Measurements from ENCODE around the gene DNAJB11.

- TF ChIP-seq CTCF (IDR thresholded peaks at IDR 0.05; ENCODE audit: low read depth, low read length, poor library complexity, severe bottlenecking) (no peak), EZH2phosphoT487 (IDR thresholded peaks at IDR 0.05; ENCODE audit: borderline replicate concordance, low read length) (no peak)
These were observed 32.6 kb downstream of the DNAJB11 start for GRCh38 chr3:186603159-186603558.
